Glutamatergic neuron (in vitro differentiated cells): ENCODE data around the gene OR1J1. TPM values are rescaled to one million over a fixed set of nuclear protein-coding genes. Genes with fewer than 3 reads are reported as not detected.

Experiments used
- DNase-seq: peaks from one replicate; pipeline ENCODE4 v3.0.0; 2022
- H3K27ac Mint-ChIP-seq: one replicate; pipeline ENCODE4 v1.8.0; 2020; ENCODE audit warnings: mild to moderate bottlenecking, mixed read lengths, inconsistent platforms; ENCODE audit not compliant: unreplicated experiment
- H3K27me3 Mint-ChIP-seq: one replicate; pipeline ENCODE4 v1.8.0; 2020; ENCODE audit warnings: mild to moderate bottlenecking, moderate library complexity, mixed read lengths, inconsistent platforms; ENCODE audit not compliant: unreplicated experiment
- H3K36me3 Mint-ChIP-seq: one replicate; pipeline ENCODE4 v1.8.0; 2020; ENCODE audit warnings: mild to moderate bottlenecking, mixed read lengths, inconsistent platforms; ENCODE audit not compliant: unreplicated experiment
- H3K4me1 Mint-ChIP-seq: one replicate; pipeline ENCODE4 v1.8.0; 2020; ENCODE audit warnings: mild to moderate bottlenecking, low read depth, mixed read lengths, inconsistent platforms; ENCODE audit not compliant: unreplicated experiment
- H3K4me3 Mint-ChIP-seq: one replicate; pipeline ENCODE4 v1.8.0; 2020; ENCODE audit warnings: mild to moderate bottlenecking, mixed read lengths, inconsistent platforms; ENCODE audit not compliant: unreplicated experiment
- H3K9me3 Mint-ChIP-seq: one replicate; pipeline ENCODE4 v1.8.0; 2020; ENCODE audit warnings: mild to moderate bottlenecking, moderate library complexity, mixed read lengths, inconsistent platforms; ENCODE audit not compliant: unreplicated experiment
- total RNA-seq: library from RNA; stranded (reverse); fragmentation: NEBNext Ultra II Directional; extraction: Animal tissue kit (Norgen Biotek cat#: 25700); gene quantifications from one replicate; pipeline ENCODE4 v1.2.1, GENCODE V29; 2021; ENCODE audit not compliant: unreplicated experiment
- TF ChIP-seq, protein P1 (sequence below): fragments of 200-600 bp; sonication (generic); IDR thresholded peaks from one replicate; pipeline ENCODE4 v1.5.0; 2021; ENCODE audit not compliant: partially characterized antibody, unreplicated experiment

OR1J1 gene
- total RNA-seq, 1 donor from 2014 or later: not detected

GRCh38 chr9:122453677-122454135 is 24.0 kb downstream of the OR1J1 start:
- Mint-ChIP-seq H3K4me1 (no peaks in the 10 kb centered on the region), H3K27ac (no peak overlapping the region), H3K27me3 (peaks cover 5% of the 10 kb centered on the region), H3K36me3 (no peaks in the 10 kb centered on the region), H3K9me3 (peaks cover 5% of the 10 kb centered on the region), H3K4me3 (no peak overlapping the region)
- no peak for DNase-seq
- TF ChIP-seq, protein P1, sequence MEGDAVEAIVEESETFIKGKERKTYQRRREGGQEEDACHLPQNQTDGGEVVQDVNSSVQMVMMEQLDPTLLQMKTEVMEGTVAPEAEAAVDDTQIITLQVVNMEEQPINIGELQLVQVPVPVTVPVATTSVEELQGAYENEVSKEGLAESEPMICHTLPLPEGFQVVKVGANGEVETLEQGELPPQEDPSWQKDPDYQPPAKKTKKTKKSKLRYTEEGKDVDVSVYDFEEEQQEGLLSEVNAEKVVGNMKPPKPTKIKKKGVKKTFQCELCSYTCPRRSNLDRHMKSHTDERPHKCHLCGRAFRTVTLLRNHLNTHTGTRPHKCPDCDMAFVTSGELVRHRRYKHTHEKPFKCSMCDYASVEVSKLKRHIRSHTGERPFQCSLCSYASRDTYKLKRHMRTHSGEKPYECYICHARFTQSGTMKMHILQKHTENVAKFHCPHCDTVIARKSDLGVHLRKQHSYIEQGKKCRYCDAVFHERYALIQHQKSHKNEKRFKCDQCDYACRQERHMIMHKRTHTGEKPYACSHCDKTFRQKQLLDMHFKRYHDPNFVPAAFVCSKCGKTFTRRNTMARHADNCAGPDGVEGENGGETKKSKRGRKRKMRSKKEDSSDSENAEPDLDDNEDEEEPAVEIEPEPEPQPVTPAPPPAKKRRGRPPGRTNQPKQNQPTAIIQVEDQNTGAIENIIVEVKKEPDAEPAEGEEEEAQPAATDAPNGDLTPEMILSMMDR: no peak

- TF ChIP-seq, protein P1: no peak
- Mint-ChIP-seq H3K27me3 (peaks cover 5% of the 10 kb centered on the region), H3K4me3 (no peak overlapping the region), H3K9me3 (peaks cover 2% of the 10 kb centered on the region), H3K36me3 (peaks cover 6% of the 10 kb centered on the region), H3K27ac (no peak overlapping the region), H3K4me1 (no peaks in the 10 kb centered on the region)
- no peak for DNase-seq
These were observed 30.8 kb downstream of the OR1J1 start for GRCh38 chr9:122446819-122447484.

DNA sequence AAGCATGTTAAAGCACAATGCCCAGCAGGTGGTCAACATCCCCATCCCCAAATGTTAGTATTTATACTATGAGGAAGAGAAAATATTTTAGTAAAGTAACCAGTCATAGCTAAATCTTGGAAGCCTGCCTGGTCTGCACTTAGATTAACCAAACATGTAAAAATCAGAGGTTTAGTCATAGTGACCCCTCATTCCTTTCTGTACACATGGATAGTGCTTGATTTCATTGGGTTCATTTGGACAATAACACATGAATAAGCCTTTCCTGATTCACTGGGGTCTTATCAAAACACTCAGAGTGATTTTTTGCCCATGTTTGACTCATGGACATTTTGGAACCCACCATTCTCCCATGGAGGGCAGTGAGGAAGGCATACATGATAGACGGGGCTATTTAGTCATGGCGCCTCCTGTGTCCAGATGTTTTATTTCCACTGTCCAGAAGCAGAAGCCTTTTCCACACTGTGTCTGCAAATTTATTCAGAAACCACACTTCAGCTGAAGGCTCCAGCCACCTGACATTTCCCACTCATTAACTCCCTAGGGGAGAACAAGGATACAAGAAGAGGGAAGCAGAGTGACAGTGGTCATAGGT is 32.5 kb downstream of the OR1J1 start:
- Mint-ChIP-seq H3K4me1 (no peaks in the 10 kb centered on the region), H3K27me3 (peaks cover 5% of the 10 kb centered on the region), H3K4me3 (no peak overlapping the region), H3K27ac (no peak overlapping the region), H3K9me3 (peaks cover 2% of the 10 kb centered on the region), H3K36me3 (peaks cover 6% of the 10 kb centered on the region)
- DNase-seq: no peak
- TF ChIP-seq, protein P1: no peak

GRCh38 chr9:122444041-122444733 is 33.5 kb downstream of the OR1J1 start:
- TF ChIP-seq, protein P1: no peak
- Mint-ChIP-seq H3K9me3 (peaks cover 2% of the 10 kb centered on the region), H3K36me3 (peaks cover 6% of the 10 kb centered on the region), H3K27me3 (peaks cover 5% of the 10 kb centered on the region), H3K4me1 (no peaks in the 10 kb centered on the region), H3K27ac (no peak overlapping the region), H3K4me3 (no peak overlapping the region)
- no peak for DNase-seq

DNA sequence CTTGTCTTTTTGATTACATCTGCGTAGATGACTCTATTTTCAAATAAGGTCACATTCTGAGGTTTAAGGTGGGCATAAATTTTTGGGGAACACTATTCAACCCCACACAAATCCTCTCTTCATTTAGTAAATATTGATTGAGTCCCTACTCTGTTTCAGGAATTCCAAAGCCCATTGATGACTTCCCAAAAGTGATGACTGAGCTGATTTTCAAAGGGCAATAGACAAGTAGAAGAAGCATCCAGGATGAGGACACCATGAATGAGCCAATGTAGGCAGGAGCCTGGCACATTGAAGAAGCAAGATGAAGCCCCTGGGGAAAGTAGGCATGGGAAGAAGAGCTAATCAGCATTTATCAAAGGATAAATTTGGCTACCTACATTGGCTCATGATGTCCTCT is 35.2 kb downstream of the OR1J1 start:
- TF ChIP-seq, protein P1: no peak
- no peak for DNase-seq
- H3K4me3 Mint-ChIP-seq: no peak overlapping the region
- H3K36me3 Mint-ChIP-seq: peaks cover 6% of the 10 kb centered on the region
- peaks cover 4% of the 10 kb centered on the region for H3K9me3 Mint-ChIP-seq
- peaks cover 2% of the 10 kb centered on the region for H3K27me3 Mint-ChIP-seq
- H3K4me1 Mint-ChIP-seq: no peaks in the 10 kb centered on the region
- H3K27ac Mint-ChIP-seq: no peak overlapping the region
